Measurements from ENCODE around the gene PTPRG.

The PTPRG gene

DNA sequence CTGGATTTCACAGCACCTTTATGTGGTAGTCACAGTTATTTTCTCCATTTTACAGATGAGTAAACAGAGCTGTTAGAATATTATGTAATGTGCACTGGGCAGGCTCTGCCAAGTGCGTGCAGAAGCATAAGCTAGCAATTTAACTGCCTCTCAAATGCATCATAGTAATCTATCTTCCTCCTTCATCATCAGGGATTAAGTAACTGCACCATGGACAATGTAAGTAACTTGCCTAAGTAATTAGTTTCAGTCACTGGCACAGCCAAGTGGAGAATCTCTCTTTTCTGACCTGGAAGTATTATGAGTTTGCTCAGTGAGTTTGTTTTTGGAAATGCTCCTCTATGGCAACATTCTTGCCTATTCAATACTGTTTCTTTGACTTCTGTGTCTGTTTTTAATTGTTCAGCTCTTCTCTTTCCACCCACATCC is 260.5 kb downstream of the PTPRG start:
- DNase-seq (ENCODE audit: low read depth, low spot score) = no peak
- H3K4me3 ChIP-seq (ENCODE audit: low read length) = no peak overlapping the region

DNA sequence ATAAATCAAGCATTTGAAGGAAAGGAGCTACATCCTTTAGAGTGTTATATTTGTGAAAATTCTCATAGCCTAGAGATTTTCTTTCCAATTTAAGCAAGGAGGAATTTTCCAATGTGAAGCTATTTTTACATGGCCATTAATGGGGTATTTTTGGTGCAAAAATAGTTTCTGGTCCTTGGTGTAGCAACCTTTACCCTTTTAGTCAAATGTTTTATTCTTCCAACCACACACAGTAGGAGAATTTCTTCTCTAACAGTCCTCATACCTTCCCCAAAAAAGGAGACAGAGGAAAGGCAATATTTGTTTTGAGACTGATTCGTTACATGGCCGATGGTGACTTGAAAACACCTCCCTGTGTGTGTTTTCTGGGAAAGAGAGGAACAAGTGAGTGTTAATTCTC is 261.2 kb downstream of the PTPRG start:
- no peak for DNase-seq (ENCODE audit: low read depth, low spot score)

DNA sequence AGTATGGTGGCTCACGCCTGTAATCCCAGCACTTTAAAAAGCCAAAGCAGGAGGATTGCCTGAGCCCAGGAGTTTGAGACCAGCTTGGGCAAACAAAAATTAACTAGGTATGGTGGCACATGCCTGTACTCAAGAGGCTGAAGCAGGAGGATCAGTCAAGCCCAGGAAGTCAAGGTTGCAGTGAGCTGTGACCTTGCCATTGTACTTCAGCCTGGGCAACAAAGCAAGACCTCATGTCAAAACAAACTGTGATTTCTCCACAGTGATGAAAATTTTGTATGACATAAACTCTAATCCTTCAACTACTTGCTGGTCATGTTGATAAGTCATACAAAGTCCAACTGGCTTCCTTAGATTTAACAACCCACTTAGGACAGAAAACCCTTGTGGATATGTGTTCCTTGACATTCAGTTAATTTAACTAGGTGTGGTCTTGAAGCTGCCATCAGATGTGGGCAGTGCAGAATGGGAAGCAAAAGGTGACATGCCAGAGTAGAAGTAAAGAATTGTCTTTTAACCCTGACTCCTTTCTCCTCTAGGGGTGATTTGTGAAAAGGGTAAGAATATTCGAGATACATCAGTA is 263.3 kb downstream of the PTPRG start:
- H3K4me3 ChIP-seq (ENCODE audit: low read length) = no peak overlapping the region
- DNase-seq (ENCODE audit: low read depth, low spot score) = no peak

More for the DNA sequence above, 261.2 kb downstream of the PTPRG start:
- no peak overlapping the region for H3K4me3 ChIP-seq (ENCODE audit: low read length)

DNA sequence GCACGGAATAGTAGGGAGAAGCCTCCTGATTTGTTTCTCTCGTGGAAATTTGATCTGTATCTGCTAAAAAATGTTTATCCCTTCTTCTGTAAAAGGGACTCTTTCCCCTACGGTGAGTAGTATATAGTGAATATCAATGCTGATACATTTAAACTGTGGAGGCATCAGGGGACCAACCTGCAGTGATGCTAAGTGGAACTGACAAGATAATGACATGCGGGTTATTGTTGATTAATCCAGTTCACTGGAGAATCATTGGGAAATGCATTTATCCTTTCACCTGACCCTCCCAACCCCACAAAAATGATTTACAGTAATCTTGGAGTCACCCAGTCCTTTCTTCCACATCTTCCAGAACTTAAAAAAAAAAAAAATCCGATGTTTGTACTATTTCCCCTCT is 264.8 kb downstream of the PTPRG start:
- no peak for DNase-seq (ENCODE audit: low read depth, low spot score)
- no peak overlapping the region for H3K4me3 ChIP-seq (ENCODE audit: low read length)

DNA sequence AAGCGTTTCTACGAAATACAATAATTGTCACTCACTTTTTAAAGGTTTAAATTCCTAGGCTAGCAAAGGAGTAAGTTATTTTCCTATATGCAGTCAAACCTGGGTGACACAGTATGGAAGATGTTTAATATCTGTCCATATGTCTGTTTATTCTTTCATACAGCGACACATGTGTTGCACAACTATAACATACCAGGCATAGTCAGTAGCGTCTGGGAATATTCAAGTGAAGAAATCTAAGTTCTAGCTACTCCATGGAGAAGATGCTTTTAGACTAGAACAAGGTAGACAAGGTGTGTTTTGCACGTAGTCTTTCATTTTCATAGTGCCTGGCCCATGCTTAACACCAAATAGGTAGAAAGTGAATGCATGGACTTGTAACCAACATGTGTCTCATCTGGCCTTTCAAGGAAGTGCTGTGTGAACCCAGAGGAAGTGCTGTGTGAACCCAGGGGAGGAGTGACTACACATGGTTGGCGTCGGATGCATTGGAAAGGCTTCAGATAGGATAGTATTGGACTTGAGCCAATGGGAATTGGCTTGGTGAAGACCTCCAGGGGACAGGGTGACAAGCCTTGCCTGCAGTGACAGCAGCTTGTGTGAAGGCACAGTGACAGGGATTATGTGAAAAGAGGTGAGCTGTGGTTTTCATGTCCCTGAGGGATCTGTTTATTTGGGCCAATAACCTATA is 267.0 kb downstream of the PTPRG start:
- H3K4me3 ChIP-seq (ENCODE audit: low read length) = no peak overlapping the region
- DNase-seq (ENCODE audit: low read depth, low spot score) = no peak

DNA sequence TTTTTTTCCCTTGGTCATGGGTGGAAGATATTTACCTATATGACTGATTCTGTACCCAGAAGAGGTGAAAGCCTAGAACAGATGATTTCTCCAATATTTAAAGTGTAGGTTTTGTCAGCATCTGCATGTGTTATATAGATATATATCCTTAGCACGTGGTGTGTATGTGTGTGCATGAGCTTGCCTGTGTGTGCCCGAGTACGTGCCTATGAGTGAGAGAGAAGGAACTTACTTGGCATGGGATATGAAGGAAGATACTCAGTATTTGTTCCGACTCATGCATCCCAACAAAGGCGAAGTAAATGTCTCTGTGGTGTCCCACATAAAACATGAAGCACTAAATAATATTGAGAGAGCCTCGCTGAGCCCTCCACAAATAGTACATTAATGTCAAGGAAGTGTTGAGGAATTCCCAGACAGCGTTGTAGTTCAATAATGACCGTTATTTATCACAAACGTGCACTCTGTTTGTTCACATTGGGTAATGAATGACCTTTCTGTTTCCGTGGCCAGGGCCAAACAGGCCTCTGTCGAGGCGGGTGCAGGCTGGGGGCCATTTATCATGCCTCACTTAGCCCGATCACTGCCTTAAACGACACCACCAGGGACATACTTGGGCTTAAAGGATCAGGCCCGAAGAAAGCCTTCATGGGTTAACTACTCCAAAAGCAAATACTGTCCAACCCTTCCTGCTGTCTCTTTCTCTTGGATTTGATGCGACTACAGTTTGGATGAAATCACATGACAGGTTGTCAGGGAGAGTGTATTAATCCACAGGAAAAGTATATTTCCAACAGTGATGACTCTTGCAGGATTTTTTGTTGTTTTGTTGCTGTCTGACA is 267.7 kb downstream of the PTPRG start:
- H3K4me3 ChIP-seq (ENCODE audit: low read length) = no peak overlapping the region
- DNase-seq (ENCODE audit: low read depth, low spot score) = no peak

DNA sequence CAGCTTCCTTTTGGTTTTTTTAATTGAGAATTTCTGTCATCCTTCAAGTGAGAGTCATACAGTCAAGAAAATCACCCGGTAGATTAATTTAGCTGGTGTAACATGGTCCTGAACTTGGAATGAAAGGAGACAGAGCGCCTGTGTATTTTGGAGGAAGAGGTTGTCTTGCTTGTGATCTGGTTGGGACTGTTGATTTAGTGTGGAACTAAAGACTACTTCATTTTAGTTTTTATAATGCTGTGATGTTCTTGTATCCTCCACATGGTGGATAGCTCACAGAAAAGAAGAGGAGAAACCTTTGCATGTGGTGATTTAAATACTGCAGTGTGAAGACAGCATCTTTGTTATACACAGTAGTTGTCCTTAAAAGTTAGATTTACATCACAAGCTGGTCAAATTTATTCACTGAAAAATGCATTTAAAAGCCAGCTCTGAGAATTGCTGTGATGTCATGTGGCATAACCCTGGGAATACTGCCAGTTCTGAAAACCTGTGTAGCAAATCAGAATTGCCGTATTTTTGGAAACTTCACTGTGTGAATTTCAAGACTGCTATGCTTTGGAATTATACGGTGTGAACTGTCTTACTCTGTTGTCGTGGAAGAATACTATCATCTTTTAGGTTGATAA is 268.5 kb downstream of the PTPRG start:
- DNase-seq (ENCODE audit: low read depth, low spot score) = no peak
- H3K4me3 ChIP-seq (ENCODE audit: low read length) = no peak overlapping the region

DNA sequence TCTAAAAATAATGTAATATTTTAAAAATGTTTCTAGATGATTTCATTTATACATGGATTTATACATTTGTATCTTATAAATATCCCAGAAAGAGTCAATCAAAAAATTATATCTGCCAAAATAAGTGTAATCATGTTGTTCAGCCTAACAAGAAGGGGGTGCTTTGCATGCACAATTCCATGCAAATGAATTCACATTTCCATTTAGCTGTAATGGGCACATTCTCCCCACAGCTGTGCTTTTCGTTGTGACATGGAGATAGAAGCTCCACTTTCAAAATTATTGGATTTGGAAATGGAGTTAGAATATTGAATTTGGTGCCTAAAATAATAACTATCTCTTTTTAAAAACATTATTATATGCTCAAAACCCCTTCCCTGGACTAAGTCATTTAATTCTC is 270.6 kb downstream of the PTPRG start:
- no peak for DNase-seq (ENCODE audit: low read depth, low spot score)
- no peak overlapping the region for H3K4me3 ChIP-seq (ENCODE audit: low read length)

DNA sequence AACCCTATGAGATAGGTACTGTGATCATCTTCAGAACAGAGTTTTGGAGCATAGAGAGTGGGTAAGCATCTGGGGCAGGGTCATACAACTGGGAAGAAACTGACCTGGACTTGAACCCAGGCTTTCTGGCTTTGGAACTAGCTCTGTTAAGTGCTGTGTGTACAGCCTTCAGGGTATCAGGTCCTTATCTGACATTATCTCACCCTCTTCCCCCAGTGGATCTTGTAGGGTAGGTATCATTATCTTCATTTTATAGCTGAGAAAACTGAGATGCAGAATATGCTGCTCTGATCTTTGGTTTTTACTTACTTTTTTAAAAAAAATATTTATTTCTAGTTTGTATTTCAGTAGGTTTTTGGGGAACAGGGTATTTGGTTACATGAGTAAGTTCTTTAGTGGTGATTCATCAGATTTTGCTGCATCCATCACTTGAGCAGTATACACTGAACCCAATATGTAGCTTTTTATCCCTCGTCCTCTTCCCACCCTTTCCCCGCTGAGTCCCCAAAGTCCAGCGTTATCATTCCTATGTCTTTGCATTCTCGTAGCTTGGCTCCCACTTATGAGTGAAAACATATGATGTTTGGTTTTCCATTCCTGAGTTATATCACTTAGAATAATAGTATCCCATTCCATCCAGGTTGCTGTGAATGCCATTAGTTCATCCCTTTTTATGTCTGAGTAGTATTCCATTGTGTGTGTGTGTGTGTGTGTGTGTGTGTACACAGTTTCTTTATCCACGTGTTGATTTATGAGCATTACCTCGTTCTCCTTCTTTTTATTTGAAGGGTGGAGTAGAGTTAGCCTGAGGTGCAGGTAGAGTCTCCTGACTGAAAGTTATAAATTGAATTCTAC is 271.2 kb downstream of the PTPRG start:
- no peak for DNase-seq (ENCODE audit: low read depth, low spot score)
- H3K4me3 ChIP-seq (ENCODE audit: low read length) = no peak overlapping the region

DNA sequence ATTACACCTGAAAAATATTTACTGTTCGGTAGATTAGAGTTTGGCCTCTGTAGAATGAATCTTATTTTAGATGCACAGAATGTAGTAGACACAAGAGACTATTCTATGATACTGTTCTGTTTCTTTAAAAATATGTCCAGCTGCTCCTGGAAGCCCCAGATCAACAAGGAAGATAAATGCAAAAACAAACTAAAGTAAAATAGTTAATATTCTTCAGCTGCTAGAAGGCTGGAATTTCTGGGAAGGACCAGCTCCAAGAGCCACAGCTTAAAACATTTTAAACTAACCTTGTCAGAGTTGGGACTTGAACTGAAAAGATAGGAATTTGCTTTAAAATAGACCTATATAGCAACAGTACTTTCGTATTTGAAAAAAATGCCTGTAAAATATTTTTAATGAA is 277.9 kb downstream of the PTPRG start:
- DNase-seq (ENCODE audit: low read depth, low spot score) = no peak
- no peak overlapping the region for H3K4me3 ChIP-seq (ENCODE audit: low read length)

DNA sequence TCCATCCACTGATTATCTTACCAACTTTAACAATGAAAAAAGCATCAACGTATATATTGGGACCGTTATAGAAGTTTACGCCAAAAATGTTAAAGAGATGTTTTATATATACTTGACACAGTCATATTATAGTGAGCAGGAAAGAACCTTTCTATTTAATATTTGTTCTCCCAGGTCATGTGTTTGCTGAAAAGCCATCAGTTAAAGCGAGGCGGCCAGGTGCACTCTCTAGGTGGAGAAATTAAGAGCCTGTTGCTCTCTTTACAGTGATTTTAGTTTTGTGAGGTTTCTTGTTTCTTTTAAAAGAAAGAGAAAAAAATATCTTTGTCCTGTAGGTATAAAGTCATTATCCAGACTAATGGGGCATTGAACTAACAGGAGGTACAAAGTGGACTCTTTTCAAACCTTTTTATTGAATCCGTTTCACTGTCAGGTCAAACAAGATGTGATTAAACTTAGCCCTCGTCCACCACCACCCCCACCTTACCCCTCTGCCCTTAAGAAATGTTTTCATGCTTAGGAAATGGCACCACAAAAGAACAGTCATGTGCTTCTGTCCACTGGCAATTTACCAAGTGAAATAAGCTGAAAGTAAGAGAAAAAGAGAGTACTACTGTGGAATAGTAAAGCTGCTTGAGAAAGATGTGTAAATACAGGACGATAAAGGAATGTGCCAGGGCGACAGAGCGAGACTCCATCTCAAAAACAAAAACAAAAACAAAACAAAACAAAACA is 279.9 kb downstream of the PTPRG start:
- DNase-seq (ENCODE audit: low read depth, low spot score) = no peak
- no peak overlapping the region for H3K4me3 ChIP-seq (ENCODE audit: low read length)

DNA sequence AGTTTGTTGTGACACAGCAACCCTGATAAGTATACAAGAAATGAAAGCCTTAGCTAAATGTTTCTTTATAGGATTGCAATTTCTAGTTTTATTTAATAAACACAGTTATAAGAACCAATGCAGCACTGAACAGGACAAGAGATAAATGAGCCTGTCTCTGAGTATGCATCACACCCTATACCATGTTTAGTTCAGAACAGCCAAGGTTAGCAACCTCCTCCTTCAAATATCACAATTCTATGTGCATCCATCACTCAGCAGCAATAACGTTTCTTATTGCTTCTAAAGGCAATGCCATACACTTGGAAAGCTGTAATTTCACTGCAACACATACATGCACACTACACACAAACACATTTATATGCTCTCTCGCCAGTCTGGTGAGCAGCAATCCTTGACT is 280.6 kb downstream of the PTPRG start:
- H3K4me3 ChIP-seq (ENCODE audit: low read length) = no peak overlapping the region
- no peak for DNase-seq (ENCODE audit: low read depth, low spot score)

DNA sequence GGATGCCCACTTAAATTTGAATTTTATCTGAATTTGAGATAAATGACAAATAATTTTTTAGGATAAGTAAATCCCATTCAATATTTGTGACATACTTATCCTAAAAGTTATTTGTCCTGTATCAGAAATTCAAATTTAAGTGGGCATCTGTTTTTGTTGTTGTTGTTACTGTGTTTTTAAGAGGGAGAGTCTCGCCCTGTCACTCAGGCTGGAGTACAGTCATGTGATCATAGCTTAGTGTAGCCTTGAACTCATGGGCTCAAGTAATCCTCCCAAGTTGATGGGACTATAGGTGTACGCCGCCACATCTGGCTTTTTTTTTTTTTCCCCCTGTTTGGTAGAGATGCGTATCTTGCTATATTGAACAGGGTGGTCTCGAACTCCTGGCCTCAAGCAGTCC is 283.0 kb downstream of the PTPRG start:
- DNase-seq (ENCODE audit: low read depth, low spot score) = no peak
- no peak overlapping the region for H3K4me3 ChIP-seq (ENCODE audit: low read length)

DNA sequence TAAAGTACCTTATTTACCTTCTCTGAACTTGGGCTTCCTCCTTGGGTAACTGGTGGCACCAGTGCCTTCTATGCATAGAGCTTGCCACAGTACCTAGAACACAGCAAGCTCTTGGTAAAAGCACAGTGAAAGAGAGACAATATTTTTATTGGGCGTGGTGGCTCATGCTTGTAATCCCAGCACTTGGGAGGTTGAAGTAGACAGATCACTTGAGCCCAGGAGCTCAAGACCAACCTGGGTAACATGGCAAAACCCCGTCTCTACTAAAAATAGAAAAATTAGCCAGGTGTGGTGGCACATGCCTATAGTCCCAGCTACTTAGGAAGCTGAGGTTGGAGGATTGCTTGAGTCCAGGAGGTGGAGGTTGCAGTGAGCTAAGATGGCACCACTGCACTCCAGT is 285.1 kb downstream of the PTPRG start:
- DNase-seq (ENCODE audit: low read depth, low spot score) = no peak
- no peak overlapping the region for H3K4me3 ChIP-seq (ENCODE audit: low read length)

DNA sequence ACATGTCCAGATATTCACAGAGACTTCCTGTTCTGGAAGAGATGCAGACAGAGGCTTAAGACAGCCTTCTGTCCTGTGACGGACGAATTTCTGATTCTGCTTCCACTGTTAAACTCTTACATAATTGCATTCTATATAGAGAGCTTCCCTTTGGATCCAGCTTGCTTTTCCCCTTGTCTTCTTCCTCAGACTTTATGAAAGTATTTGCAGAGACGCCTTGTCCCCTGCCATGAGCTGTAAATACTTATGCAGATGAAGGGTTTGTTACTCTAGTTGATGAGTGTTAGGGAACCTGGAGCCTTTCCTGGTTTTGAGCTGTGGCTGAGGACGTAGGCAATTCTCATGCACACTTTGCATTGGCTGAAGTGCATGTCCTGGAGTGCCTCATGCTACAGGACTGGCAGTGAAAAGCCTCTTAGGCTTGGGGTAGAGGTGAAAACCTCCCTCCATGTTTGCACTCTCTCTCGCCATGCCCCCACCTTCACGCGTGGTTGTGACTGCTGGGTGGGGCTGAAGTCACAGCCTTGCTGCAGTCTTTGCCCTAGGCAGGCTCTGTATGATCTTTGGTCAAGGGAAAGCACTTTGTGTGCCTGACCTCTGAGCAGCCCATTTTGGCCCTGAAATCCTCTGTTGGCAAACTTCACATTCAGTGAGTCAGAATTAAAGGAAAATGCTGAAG is 286.6 kb downstream of the PTPRG start:
- H3K4me3 ChIP-seq (ENCODE audit: low read length) = no peak overlapping the region
- DNase-seq (ENCODE audit: low read depth, low spot score) = no peak

DNA sequence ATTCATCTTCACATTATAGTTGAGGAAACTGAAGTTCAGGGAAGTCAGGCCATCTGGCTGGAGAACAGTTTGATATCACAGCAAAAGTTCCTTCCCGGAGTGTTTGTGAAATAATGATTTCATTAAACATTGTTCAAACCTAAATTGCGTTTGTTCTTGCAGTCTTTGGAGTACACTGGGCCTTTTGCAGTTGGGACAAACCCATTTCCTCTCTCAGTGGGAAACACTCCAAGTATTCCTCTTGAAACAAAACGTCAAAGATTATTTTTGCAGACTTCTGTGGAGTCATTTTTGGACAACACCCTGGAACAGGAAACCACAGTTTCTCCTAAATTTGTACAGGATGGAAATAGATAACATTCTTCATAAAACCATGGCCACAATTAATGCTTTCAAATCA is 287.5 kb downstream of the PTPRG start:
- H3K4me3 ChIP-seq (ENCODE audit: low read length) = no peak overlapping the region

DNA sequence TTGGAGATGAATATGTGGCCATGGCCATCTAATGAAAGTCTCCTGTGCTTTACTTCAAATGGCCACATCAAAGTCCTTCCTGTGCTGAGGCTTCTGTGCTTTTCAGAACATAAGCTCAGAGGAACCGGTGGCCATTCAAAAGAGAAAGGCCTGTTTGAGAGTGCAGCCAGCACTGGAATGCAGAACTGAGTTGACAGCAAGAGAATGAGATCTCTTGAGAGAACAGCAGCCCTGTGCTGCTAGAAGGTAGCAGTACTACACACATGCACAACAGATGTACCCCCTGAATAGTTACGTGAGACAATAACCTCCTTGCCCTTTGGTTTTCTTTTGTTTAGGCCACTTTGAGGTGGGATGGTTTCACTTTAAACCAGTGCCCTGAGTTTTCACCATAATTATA is 292.5 kb downstream of the PTPRG start:
- H3K4me3 ChIP-seq (ENCODE audit: low read length) = no peak overlapping the region
- no peak for DNase-seq (ENCODE audit: low read depth, low spot score)

More for the DNA sequence above, 287.5 kb downstream of the PTPRG start:
- DNase-seq (ENCODE audit: low read depth, low spot score) = no peak

DNA sequence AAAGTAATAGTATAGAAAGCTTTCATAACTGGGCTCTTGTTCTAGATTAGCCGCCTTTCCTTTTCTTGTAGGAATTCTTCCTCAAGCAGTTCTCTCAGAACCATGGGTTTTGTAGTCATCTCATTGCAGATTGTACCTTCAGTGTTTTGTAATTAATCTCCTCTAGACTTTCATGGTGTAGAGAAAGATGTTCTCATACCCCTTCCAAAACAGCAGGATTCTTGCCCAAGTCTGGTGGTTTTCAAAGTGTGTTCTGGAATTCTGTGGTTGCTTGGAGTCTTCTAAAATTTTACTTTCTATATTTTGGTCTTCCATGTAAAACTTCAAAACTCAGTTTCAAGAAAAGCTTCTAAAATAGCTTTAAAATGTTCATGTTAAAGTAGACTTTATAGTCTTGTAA is 293.8 kb downstream of the PTPRG start:
- DNase-seq (ENCODE audit: low read depth, low spot score) = no peak
- no peak overlapping the region for H3K4me3 ChIP-seq (ENCODE audit: low read length)
